Nephron progenitor cell (in vitro differentiated cells): ENCODE data around the gene PLIN1.
A peak's percentile ranks its signal among the peaks of the same experiment; 100 is the strongest.

Source experiments
- DNase-seq: peaks from one replicate; pipeline ENCODE4 v3.0.0; 2021
- H3K27ac Mint-ChIP-seq: 2 replicates; pipeline ENCODE4 v1.8.0; 2021; ENCODE audit warnings: mild to moderate bottlenecking, moderate library complexity, mixed read lengths
- H3K27me3 Mint-ChIP-seq: 2 replicates; pipeline ENCODE4 v1.8.0; 2021; ENCODE audit warnings: mild to moderate bottlenecking, low read depth, mixed read lengths; ENCODE audit not compliant: poor library complexity
- H3K36me3 Mint-ChIP-seq: 2 replicates; pipeline ENCODE4 v1.8.0; 2021; ENCODE audit warnings: low read depth, mixed read lengths
- H3K4me1 Mint-ChIP-seq: 2 replicates; pipeline ENCODE4 v1.8.0; 2021; ENCODE audit warnings: mixed read lengths
- H3K4me3 Mint-ChIP-seq: 2 replicates; pipeline ENCODE4 v1.8.0; 2021; ENCODE audit warnings: mild to moderate bottlenecking, moderate library complexity, mixed read lengths
- H3K9me3 Mint-ChIP-seq: 2 replicates; pipeline ENCODE4 v1.8.0; 2021; ENCODE audit warnings: mild to moderate bottlenecking, moderate library complexity, mixed read lengths
- TF ChIP-seq, protein P1 (sequence below): fragments of 200-600 bp; sonication (generic); IDR thresholded peaks from 2 replicates; pipeline ENCODE4 v1.5.0; 2021; ENCODE audit warnings: antibody characterized with exemption

Gene PLIN1, protein sequence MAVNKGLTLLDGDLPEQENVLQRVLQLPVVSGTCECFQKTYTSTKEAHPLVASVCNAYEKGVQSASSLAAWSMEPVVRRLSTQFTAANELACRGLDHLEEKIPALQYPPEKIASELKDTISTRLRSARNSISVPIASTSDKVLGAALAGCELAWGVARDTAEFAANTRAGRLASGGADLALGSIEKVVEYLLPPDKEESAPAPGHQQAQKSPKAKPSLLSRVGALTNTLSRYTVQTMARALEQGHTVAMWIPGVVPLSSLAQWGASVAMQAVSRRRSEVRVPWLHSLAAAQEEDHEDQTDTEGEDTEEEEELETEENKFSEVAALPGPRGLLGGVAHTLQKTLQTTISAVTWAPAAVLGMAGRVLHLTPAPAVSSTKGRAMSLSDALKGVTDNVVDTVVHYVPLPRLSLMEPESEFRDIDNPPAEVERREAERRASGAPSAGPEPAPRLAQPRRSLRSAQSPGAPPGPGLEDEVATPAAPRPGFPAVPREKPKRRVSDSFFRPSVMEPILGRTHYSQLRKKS

DNA sequence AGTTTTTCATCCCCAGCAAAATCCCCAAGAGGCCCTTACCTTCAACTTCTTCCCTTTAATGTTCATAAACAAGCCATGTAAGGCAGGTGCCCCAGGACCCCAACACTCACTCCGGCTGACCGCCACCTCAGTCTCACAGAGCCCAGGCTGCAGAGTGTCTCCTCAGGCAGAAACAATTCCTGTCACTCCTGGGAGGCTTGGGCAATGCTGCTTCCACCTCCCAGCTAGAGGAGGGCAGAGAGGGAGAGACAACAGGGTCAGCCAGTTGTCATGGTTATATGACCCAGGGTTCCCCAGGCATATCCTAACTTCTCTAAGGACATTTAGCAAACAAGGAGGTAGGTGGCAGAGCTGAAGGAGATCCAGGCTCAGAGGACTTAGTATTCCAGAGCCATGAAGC is at the start of gene PLIN1:
TSS of gene PLIN1 (minus strand) at position 156 of the 400 bp plus-strand sequence. CDS start 1,878 bp downstream, outside the sequence.
- Mint-ChIP-seq H3K36me3 (peaks cover 8% of the 10 kb centered on the region), H3K4me1 (peaks cover 23% of the 10 kb centered on the region), H3K9me3 (no peaks in the 10 kb centered on the region), H3K4me3 (no peak within 1 kb of the TSS), H3K27ac (peak within 1 kb of the TSS; percentile 37), H3K27me3 (peaks cover 35% of the 10 kb centered on the region)
- no peak for DNase-seq
- TF ChIP-seq, protein P1, sequence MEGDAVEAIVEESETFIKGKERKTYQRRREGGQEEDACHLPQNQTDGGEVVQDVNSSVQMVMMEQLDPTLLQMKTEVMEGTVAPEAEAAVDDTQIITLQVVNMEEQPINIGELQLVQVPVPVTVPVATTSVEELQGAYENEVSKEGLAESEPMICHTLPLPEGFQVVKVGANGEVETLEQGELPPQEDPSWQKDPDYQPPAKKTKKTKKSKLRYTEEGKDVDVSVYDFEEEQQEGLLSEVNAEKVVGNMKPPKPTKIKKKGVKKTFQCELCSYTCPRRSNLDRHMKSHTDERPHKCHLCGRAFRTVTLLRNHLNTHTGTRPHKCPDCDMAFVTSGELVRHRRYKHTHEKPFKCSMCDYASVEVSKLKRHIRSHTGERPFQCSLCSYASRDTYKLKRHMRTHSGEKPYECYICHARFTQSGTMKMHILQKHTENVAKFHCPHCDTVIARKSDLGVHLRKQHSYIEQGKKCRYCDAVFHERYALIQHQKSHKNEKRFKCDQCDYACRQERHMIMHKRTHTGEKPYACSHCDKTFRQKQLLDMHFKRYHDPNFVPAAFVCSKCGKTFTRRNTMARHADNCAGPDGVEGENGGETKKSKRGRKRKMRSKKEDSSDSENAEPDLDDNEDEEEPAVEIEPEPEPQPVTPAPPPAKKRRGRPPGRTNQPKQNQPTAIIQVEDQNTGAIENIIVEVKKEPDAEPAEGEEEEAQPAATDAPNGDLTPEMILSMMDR: no peak

DNA sequence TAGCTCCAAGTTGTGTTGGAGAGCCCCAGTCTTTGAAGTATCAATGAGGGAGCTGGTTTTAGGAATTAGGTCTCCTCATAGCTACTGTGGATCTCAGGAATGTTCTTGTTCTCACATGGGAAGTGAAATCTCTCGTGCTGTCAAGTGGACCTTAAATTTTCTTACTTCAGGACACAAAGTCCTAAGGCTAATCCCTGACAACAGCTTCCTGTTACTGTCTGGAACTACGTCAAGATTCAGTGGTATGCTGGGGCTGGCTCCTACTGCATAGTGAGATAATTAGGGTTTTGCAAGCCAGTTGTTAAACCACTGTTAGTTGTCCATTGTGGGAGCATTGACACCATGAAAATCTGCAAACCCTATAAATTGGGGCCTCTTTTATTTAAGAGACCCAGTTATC is 49.1 kb upstream of the PLIN1 start:
- no peaks in the 10 kb centered on the region for H3K4me1 Mint-ChIP-seq
- H3K36me3 Mint-ChIP-seq: no peaks in the 10 kb centered on the region
- no peak for DNase-seq
- TF ChIP-seq, protein P1: no peak
- no peak overlapping the region for H3K4me3 Mint-ChIP-seq
- no peak overlapping the region for H3K27ac Mint-ChIP-seq
- peaks cover 78% of the 10 kb centered on the region for H3K27me3 Mint-ChIP-seq
- peaks cover 9% of the 10 kb centered on the region for H3K9me3 Mint-ChIP-seq

DNA sequence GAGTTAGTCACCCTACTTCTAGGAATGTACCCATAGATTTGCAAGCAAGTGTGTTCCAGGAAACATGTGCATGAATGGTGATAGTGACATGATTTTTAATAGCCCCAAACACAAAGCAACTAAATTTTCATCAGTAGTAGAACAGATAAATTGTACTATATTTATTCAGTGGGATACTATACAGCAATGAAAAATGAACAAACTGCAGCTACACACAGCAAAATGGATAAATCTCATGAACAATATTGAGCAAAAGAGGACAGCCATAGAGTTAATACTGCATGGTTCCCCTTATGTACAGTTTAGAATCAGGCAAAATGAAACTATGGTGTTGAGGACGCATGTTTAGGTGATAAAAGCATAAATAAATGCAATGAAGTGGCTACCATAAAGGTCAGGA is 45.9 kb upstream of the PLIN1 start:
- H3K4me1 Mint-ChIP-seq: no peaks in the 10 kb centered on the region
- TF ChIP-seq, protein P1: no peak
- H3K4me3 Mint-ChIP-seq: no peak overlapping the region
- no peak overlapping the region for H3K27ac Mint-ChIP-seq
- H3K27me3 Mint-ChIP-seq: peaks cover 83% of the 10 kb centered on the region
- H3K36me3 Mint-ChIP-seq: no peaks in the 10 kb centered on the region
- DNase-seq: no peak
- peaks cover 9% of the 10 kb centered on the region for H3K9me3 Mint-ChIP-seq

DNA sequence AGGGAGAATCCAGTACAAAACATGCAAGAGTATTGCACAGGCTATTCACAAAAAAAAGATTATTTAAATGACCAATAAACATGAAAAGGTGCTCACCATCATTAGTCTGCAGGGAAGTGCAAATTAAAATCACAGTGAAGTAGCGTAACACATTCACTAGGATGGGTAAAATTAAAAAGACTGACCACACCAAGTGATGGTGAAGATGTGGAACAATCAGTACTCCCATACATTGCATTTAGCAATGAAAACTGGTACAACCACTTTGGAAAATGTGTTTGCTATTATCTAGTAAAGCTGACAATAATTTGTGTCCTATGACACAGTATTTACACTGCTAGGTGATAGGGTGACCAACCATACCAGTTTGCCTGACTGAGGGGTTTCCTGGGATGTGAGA is 45.5 kb upstream of the PLIN1 start:
- H3K9me3 Mint-ChIP-seq: peaks cover 9% of the 10 kb centered on the region
- H3K27me3 Mint-ChIP-seq: peaks cover 83% of the 10 kb centered on the region

DNA sequence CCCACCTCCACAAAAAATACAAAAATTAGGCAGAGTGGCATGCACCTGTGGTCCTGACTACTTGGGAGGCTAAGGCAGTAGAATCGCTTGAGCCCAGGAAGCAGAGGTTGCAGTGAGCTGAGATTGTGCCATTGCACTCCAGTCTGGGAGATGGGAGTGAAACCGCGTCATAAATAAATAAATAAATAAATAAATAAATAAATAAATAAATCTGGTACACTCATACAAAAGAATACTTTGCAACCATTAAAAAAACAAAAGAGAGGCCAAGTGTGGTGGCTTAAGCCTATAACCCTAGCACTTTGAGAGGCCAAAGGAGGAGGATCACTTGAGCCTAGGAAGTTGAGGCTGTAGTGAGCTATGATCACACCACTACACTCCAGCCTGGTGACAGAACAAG is 43.9 kb upstream of the PLIN1 start:
- TF ChIP-seq, protein P1: no peak
- Mint-ChIP-seq H3K27ac (no peak overlapping the region), H3K4me3 (no peak overlapping the region), H3K36me3 (no peaks in the 10 kb centered on the region), H3K27me3 (peaks cover 71% of the 10 kb centered on the region), H3K9me3 (peaks cover 9% of the 10 kb centered on the region), H3K4me1 (no peaks in the 10 kb centered on the region)
- DNase-seq: no peak

More for the DNA sequence above, 45.5 kb upstream of the PLIN1 start:
- no peaks in the 10 kb centered on the region for H3K4me1 Mint-ChIP-seq
- H3K4me3 Mint-ChIP-seq: no peak overlapping the region
- TF ChIP-seq, protein P1: no peak
- no peak overlapping the region for H3K27ac Mint-ChIP-seq
- DNase-seq: no peak
- H3K36me3 Mint-ChIP-seq: no peaks in the 10 kb centered on the region
